ENCODE results near the gene DISP3. TPM values are rescaled to one million over a fixed set of nuclear protein-coding genes. Genes with fewer than 3 reads are reported as not detected.

The DISP3 gene
- total and polyA plus RNA-seq, 4 donors = 0.04 to 0.18 (median 0.07) TPM; not detected in 1

DNA sequence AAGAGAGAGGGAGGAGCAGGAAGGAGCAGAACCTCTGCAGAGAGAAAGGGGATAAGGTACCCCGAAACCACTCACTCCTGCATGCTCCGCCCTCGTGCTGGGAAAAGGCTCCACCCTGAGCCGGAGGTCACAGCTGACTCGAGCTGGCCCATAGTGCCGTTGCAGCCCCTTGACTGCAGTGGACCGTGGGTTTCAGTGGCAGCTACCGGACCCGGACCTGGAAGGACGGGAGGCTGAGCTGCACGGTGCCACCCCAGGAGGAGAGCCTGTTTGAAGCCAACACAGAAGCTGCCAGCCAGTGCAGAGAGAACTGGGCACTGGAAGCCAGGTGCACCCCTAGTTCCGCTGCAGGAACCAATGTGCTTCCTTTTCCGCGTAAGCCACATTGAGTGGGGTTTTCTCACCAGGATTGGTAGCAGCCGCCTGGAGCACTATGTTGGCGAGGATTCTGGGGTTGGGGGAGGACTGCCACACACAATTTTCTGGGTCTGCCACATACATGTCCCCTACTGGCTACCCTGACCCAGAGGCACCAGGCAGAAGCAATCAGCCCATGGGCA, 91.9 kb downstream of the DISP3 start:
- H3K27me3 ChIP-seq (ENCODE audit: control insufficient read depth in 3 of 3, insufficient read depth in 3 of 3, low read length in 2 of 3) = peaks cover 0 to 4% (median 2%) of the 10 kb centered on the region in 3 donors
- no peak overlapping the region for H3K9ac ChIP-seq (ENCODE audit: insufficient read depth in 1 of 2, low read length in 2 of 2)
- 33 to 50% methylated on average over 16 of the region's 16 CpGs for WGBS, 2 donors

DNA sequence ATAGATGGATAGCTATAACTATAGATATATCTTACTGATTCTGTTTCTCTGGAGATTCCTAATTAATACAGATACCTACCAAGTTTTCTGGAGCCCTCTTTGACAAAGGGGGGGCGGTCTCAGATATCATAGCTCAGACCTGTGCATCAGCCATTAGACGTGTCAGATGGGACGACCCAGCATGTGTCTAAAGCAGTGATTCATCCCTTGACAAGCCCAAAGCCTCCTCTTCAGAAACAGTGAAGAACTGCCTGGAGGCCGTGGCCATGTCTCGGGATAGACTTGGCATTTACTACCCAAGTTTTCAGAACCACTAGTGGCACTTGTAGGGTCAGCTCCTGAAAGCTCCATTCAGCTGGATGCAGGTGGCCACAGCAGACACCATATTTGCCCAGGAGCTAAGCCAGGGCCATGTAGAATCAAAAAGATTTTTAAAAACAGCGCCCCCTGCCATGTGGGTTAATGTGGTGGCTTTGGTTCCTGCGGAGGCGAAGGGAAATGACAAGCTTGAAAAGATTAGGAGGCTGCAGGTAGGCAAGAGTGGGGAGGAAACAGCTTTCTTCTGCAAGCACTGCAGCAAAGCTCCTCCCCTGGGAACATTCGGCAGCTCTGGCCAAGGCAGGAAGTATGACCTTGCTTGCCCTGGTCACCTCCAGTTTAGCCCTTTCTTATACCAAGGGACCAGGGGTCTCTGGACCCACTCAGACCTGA, 93.1 kb downstream of the DISP3 start:
- H3K36me3 ChIP-seq (ENCODE audit: control insufficient read depth in 4 of 4, insufficient read depth in 4 of 4, low read length in 4 of 4) = no peaks in the 10 kb centered on the region
- H3K9ac ChIP-seq (ENCODE audit: insufficient read depth in 1 of 2, low read length in 2 of 2) = no peak overlapping the region
- peaks cover 0 to 4% (median 0%) of the 10 kb centered on the region in 3 donors for H3K27me3 ChIP-seq (ENCODE audit: control insufficient read depth in 3 of 3, insufficient read depth in 3 of 3, low read length in 2 of 3)
- WGBS, 2 donors = 51% methylated on average over 9 of the region's 9 CpGs
- no peak overlapping the region for H3K4me3 ChIP-seq
- H3K27ac ChIP-seq (ENCODE audit: low read depth in 1 of 2, low read length in 1 of 2) = no peak overlapping the region
- H3K9me3 ChIP-seq (ENCODE audit: control insufficient read depth in 4 of 4, insufficient read depth in 3 of 4, low read length in 3 of 4) = peaks cover 0 to 3% (median 0%) of the 10 kb centered on the region in 4 donors
- H3K4me1 ChIP-seq (ENCODE audit: control insufficient read depth in 5 of 5, insufficient read depth in 5 of 5, low read length in 5 of 5) = peaks cover 0 to 2% (median 0%) of the 10 kb centered on the region in 5 donors
- no peak for TF ChIP-seq CTCF (IDR thresholded peaks at IDR 0.05; ENCODE audit: control extremely low read depth, extremely low read depth)
- ATAC-seq (ENCODE audit: insufficient read depth, low FRiP score) (no peak), DNase-seq (no peak)

More for the DNA sequence above, 91.9 kb downstream of the DISP3 start:
- peaks cover 0 to 3% (median 0%) of the 10 kb centered on the region in 4 donors for H3K9me3 ChIP-seq (ENCODE audit: control insufficient read depth in 4 of 4, insufficient read depth in 3 of 4, low read length in 3 of 4)
- no peak overlapping the region for H3K27ac ChIP-seq (ENCODE audit: low read depth in 1 of 2, low read length in 1 of 2)
- TF ChIP-seq CTCF (IDR thresholded peaks at IDR 0.05; ENCODE audit: control extremely low read depth, extremely low read depth) = no peak
- DNase-seq (no peak), ATAC-seq (ENCODE audit: insufficient read depth, low FRiP score) (no peak)
- peaks cover 0 to 2% (median 0%) of the 10 kb centered on the region in 5 donors for H3K4me1 ChIP-seq (ENCODE audit: control insufficient read depth in 5 of 5, insufficient read depth in 5 of 5, low read length in 5 of 5)
- H3K4me3 ChIP-seq = no peak overlapping the region
- no peaks in the 10 kb centered on the region for H3K36me3 ChIP-seq (ENCODE audit: control insufficient read depth in 4 of 4, insufficient read depth in 4 of 4, low read length in 4 of 4)

DNA sequence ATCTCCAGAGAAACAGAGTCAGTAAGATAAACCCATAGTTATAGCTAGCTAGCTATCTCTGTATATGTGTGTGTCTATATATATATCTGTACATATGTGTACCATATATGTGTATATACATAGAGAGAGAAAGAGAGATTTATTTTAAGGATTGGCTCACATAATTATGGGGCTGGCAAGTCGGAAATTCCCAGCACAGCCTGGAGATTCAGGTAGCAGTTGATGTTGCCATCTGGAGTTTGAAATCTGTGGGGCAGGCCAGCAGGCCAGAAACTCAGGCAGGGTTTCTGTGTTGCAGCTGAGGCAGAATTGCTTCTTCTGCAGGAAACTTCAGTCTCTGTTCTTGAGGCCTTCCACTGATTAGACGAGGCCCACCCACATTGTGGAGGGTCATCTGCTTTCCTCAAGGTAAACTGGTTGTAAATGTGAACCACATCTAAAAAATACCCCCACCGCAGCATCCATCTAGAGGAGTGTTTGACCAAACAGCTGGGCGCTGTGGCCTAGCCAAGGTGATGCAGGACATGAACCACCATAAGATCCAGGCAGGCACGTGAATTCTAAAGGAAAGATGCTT, 94.2 kb downstream of the DISP3 start:
- no peaks in the 10 kb centered on the region for H3K36me3 ChIP-seq (ENCODE audit: control insufficient read depth in 4 of 4, insufficient read depth in 4 of 4, low read length in 4 of 4)
- peaks cover 0 to 2% (median 0%) of the 10 kb centered on the region in 5 donors for H3K4me1 ChIP-seq (ENCODE audit: control insufficient read depth in 5 of 5, insufficient read depth in 5 of 5, low read length in 5 of 5)
- H3K27me3 ChIP-seq (ENCODE audit: control insufficient read depth in 3 of 3, insufficient read depth in 3 of 3, low read length in 2 of 3) = peaks cover 0 to 4% (median 0%) of the 10 kb centered on the region in 3 donors
- TF ChIP-seq CTCF (IDR thresholded peaks at IDR 0.05; ENCODE audit: control extremely low read depth, extremely low read depth) = no peak
- H3K9me3 ChIP-seq (ENCODE audit: control insufficient read depth in 4 of 4, insufficient read depth in 3 of 4, low read length in 3 of 4) = peaks cover 0 to 3% (median 0%) of the 10 kb centered on the region in 4 donors
- ATAC-seq (ENCODE audit: insufficient read depth, low FRiP score) = no peak
- WGBS, 2 donors = 87 to 93% methylated on average over 5 of the region's 5 CpGs
- H3K9ac ChIP-seq (ENCODE audit: insufficient read depth in 1 of 2, low read length in 2 of 2) = no peak overlapping the region
- no peak for DNase-seq
- H3K27ac ChIP-seq (ENCODE audit: low read depth in 1 of 2, low read length in 1 of 2) = no peak overlapping the region
- H3K4me3 ChIP-seq = no peak overlapping the region

Measured in lung (tissue), 12 donors.